Endothelial cell of umbilical vein (primary cell): ENCODE measurements around the gene FADS2. TPM values are rescaled to one million over a fixed set of nuclear protein-coding genes. Genes with fewer than 3 reads are reported as not detected.

Experiments
- BruUV-seq: library from RNA; stranded (reverse); fragments of 400-500 nt; replicated peaks from 2 replicates; lab custom pipeline; 2021; lab: Mats Ljungman, UMichigan
- CTCF ChIA-PET: fragments of 300-600, 350-600 bp; sonication (Branson Sonifier 250); formaldehyde crosslinking; loops from one replicate; lab custom pipeline; 2021; ENCODE audit warnings: antibody characterized with exemption, inconsistent platforms; lab: Charles Lee
- POLR2A ChIA-PET: fragments of 300-600, 350-600 bp; sonication (Branson Sonifier 250); formaldehyde crosslinking; loops from one replicate; lab custom pipeline; 2021; ENCODE audit warnings: antibody characterized with exemption, inconsistent platforms; lab: Charles Lee
- DNase-seq: peaks from one replicate; pipeline ENCODE4 v3.0.0-alpha.2; 2011; ENCODE audit warnings: low read depth, low spot score
- FAIRE-seq: peaks from 2 replicates; lab custom pipeline; 2011; peaks lifted over from hg19 to GRCh38; lab: Jason Lieb, UNC
- H2AFZ ChIP-seq: 2 replicates; pipeline ENCODE4 v1.6.0; 2012; ENCODE audit warnings: low read depth, low read length, control low read depth, inconsistent platforms
- H3K27ac ChIP-seq: 2 replicates; pipeline ENCODE4 v1.5.1; 2011; ENCODE audit warnings: low read depth, mild to moderate bottlenecking, control low read depth, low read length, moderate library complexity; ENCODE audit not compliant: insufficient read depth
- H3K27me3 ChIP-seq, 2 experiments: 2 replicates each; pipeline versions ENCODE4 v1.6.0 to v1.6.1; 2011; ENCODE audit warnings: low read length in 2 of 2, mixed read lengths in 1 of 2; ENCODE audit not compliant: control insufficient read depth in 2 of 2, insufficient read depth in 2 of 2
- H3K36me3 ChIP-seq, 2 experiments: 2 replicates in 1 of 2; 3 replicates in 1 of 2; pipeline ENCODE4 v1.5.1; 2011; ENCODE audit warnings: low read length in 2 of 2, mild to moderate bottlenecking in 1 of 2, moderate library complexity in 1 of 2; ENCODE audit not compliant: control insufficient read depth in 2 of 2, insufficient read depth in 2 of 2; ENCODE audit errors: extremely low read depth in 1 of 2
- H3K4me1 ChIP-seq: 3 replicates; pipeline ENCODE4 v1.5.1; 2011; ENCODE audit warnings: mild to moderate bottlenecking, low read length; ENCODE audit not compliant: control insufficient read depth, insufficient read depth; ENCODE audit errors: extremely low read depth
- H3K4me2 ChIP-seq: 2 replicates; pipeline ENCODE4 v1.6.1; 2011; ENCODE audit warnings: low read length, control low read depth, mixed read lengths; ENCODE audit not compliant: insufficient read depth
- H3K4me3 ChIP-seq, 3 experiments: fragments of 200-600 bp in 1 of 3; sonication (generic), shearing (Covaris generic) in 1 of 3; replicated peaks in 1 of 3; 2 replicates each; pipeline ENCODE4 v1.5.1; 2011 to 2016; ENCODE audit warnings: control low read depth in 3 of 3, low read length in 3 of 3, mild to moderate bottlenecking in 2 of 3, inconsistent platforms in 1 of 3, low read depth in 1 of 3, moderate library complexity in 1 of 3; ENCODE audit not compliant: insufficient read depth in 1 of 3
- H3K79me2 ChIP-seq: 2 replicates; pipeline ENCODE4 v1.6.0; 2012; ENCODE audit warnings: low read length, inconsistent platforms; ENCODE audit not compliant: control insufficient read depth, insufficient read depth
- H3K9ac ChIP-seq: replicated peaks from 2 replicates; pipeline ENCODE3; 2011; ENCODE audit warnings: low read length, control low read depth; ENCODE audit not compliant: insufficient read depth; ENCODE audit errors: extremely low read depth
- H3K9me1 ChIP-seq: replicated peaks from 3 replicates; pipeline ENCODE4 v1.6.0; 2011; ENCODE audit warnings: mild to moderate bottlenecking, low read length; ENCODE audit not compliant: control insufficient read depth, insufficient read depth; ENCODE audit errors: extremely low read depth
- H3K9me3 ChIP-seq: replicated peaks from 2 replicates; pipeline ENCODE4 v1.5.1; 2012; ENCODE audit warnings: low read length, inconsistent platforms; ENCODE audit not compliant: control insufficient read depth, insufficient read depth
- H4K20me1 ChIP-seq: replicated peaks from 2 replicates; pipeline ENCODE3; 2011; ENCODE audit warnings: mild to moderate bottlenecking, low read length; ENCODE audit not compliant: control insufficient read depth, insufficient read depth; ENCODE audit errors: extremely low read depth
- CTCF ChIP-seq, 2 donors: IDR thresholded peaks; 1 replicate in 1 of 2; 2 replicates in 1 of 2; pipeline ENCODE4 v1.5.1; 2011; ENCODE audit warnings: low read length in 2 of 2, mild to moderate bottlenecking in 2 of 2, moderate library complexity in 2 of 2, control low read depth in 1 of 2, inconsistent platforms in 1 of 2, low read depth in 1 of 2; ENCODE audit not compliant: insufficient read depth in 1 of 2; ENCODE audit errors: extremely low read depth in 1 of 2
- FOS ChIP-seq: IDR thresholded peaks from 2 replicates; pipeline ENCODE4 v1.6.1; 2011; ENCODE audit warnings: mild to moderate bottlenecking, low read length, moderate library complexity, borderline replicate concordance; ENCODE audit not compliant: insufficient read depth
- GATA2 ChIP-seq: IDR thresholded peaks from 2 replicates; pipeline ENCODE4 v1.7.0; 2011; ENCODE audit warnings: low read depth, mild to moderate bottlenecking, moderate library complexity, mixed read lengths, low read length; ENCODE audit not compliant: insufficient read length, insufficient read depth
- JUN ChIP-seq: IDR thresholded peaks from 2 replicates; pipeline ENCODE4 v1.6.1; 2011; ENCODE audit warnings: borderline replicate concordance, low read depth; ENCODE audit not compliant: insufficient read length, insufficient read depth
- MYC ChIP-seq: IDR thresholded peaks from one replicate; pipeline ENCODE4 v1.6.1; 2011; ENCODE audit warnings: mild to moderate bottlenecking, low read depth, low read length
- POLR2A ChIP-seq: IDR thresholded peaks from 2 replicates; pipeline ENCODE4 v1.6.1; 2012; ENCODE audit warnings: low read depth, mild to moderate bottlenecking, control low read depth, low read length
- POLR2AphosphoS5 ChIP-seq: IDR thresholded peaks from 2 replicates; pipeline ENCODE4 v1.6.1; 2012; ENCODE audit warnings: low read depth, mild to moderate bottlenecking, control low read depth, low read length, moderate library complexity; ENCODE audit not compliant: insufficient read depth
- dilution Hi-C: fragments of 300-500 bp; cut with MboI; formaldehyde crosslinking; loops from one replicate; pipeline ENCODE4 v1.15.0; 2019; ENCODE audit warnings: low sequenced_read_pairs; ENCODE audit not compliant: extremely low pct_ligation_motif_present
- intact Hi-C: fragments of 100-400 bp; cut with micrococcal nuclease; formaldehyde crosslinking; loops from one replicate; pipeline ENCODE4 v1.10.0; 2022
- polyA plus RNA-seq, 4 experiments: library from polyadenylated mRNA; depleted of rRNA in 3 of 4; stranded (reverse) in 3 of 4; unstranded in 1 of 4; fragments of >200 nt; gene quantifications; 2 replicates each; pipeline versions ENCODE4 v1.2.1 to v1.2.3, GENCODE V29; 2011 to 2012; ENCODE audit warnings: missing spikeins in 1 of 4
- total RNA-seq: library from RNA; stranded (reverse); gene quantifications from 2 replicates; pipeline ENCODE4 v1.2.3, GENCODE V29; 2021
- TF ChIP-seq, protein P1 (sequence below): IDR thresholded peaks from 2 replicates; pipeline ENCODE4 v1.6.1; 2011; ENCODE audit not compliant: insufficient read depth, insufficient read length

FADS2 gene
- total and polyA plus RNA-seq, 2 donors (not counting 3 experiments of a cell fraction or from before 2014, with no cell fraction given) = 668 to 898 TPM

GRCh38 chr11:61889831-61890230 lies 61.7 kb downstream of the FADS2 start:
- DNase-seq (no peak), FAIRE-seq (no peak)
- Histone ChIP-seq H3K27me3 (no peaks in the 10 kb centered on the region), H3K27ac (peak overlapping the region; percentile 58), H4K20me1 (no peaks in the 10 kb centered on the region), H3K9me1 (no peaks in the 10 kb centered on the region), H3K9ac (peak overlapping the region; percentile 75), H3K4me1 (peaks cover 32% of the 10 kb centered on the region), H3K9me3 (no peaks in the 10 kb centered on the region), H2AFZ (no peak overlapping the region), H3K79me2 (peaks cover 52% of the 10 kb centered on the region), H3K4me2 (peak overlapping the region; percentile 87), H3K4me3 (peak overlapping the region in 2 of 3 experiments; percentile 70), H3K36me3 (no peaks in the 10 kb centered on the region)
- dilution Hi-C loops = no loop called here
- POLR2A ChIA-PET = interaction anchor here (1.6 kb wide), 1 partner anchor 9 kb away, joined by 5 read pairs; no protein-coding TSS in a partner anchor
- intact Hi-C loops = loop anchor here (1.0 to 2.0 kb wide), 5 partner anchors 9 to 97 kb away; partner anchors contain the start of genes FEN1, FTH1 and TMEM258
- no TSS peak for BruUV-seq
- no peak for TF ChIP-seq MYC
- TF ChIP-seq POLR2AphosphoS5 = no peak
- CTCF ChIA-PET = interaction anchor here (1.0 to 4.8 kb wide), 7 partner anchors 9 to 218 kb away, joined by 4 to 19 read pairs (median 5); no protein-coding TSS in a partner anchor

DNA sequence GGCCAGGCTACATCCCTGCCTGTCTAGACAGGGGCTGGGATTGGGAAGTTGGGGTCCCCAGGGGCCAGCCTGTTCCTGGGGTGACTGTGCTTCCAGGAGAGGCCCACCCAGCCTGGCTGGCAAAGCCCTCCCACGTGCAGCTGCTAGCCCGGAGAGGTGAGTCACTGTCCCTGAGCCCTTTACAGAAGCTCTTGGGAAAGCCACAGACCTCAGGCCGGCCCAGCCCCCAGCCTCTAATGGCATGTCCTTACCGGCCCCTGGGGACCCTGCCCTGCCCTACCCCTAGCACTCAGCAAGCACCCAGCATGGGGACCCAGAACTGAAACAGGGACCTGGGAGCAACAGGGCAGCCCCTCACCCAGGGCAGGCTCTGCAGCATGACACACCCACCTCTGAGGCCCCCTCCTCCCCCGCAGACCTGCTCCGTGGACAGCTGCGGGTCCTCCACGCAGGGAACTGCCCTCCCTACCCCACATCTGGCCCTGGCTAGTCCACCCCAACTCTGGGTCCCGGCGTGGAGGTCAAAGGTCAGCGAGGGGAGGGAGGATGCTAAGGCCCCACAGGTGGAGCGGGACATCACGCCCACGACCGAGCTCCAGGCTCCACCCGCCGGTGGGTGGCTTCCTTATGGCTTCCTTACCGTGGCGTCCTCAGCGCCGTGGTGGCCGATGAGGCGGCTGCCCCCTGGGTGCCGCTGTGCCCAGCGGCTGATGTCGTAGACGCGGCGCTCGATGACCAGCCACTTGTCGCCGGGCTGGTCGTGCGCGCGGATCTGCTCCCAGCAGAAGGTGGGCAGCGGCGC lies 62.6 kb downstream of the FADS2 start:
- H3K4me1 ChIP-seq = peaks cover 32% of the 10 kb centered on the region
- peak overlapping the region; percentile 58 for H3K27ac ChIP-seq
- no TSS peak for BruUV-seq
- peak overlapping the region; percentile 67 for H2AFZ ChIP-seq
- FAIRE-seq (peak; percentile 93), DNase-seq (peak; percentile 75)
- ChIA-PET POLR2A (interaction anchor here (1.6 kb wide), 1 partner anchor 10 kb away, joined by 5 read pairs; no protein-coding TSS in a partner anchor), CTCF (interaction anchor here (1.0 to 4.8 kb wide), 7 partner anchors 8 to 217 kb away, joined by 4 to 19 read pairs (median 5); no protein-coding TSS in a partner anchor)
- no peaks in the 10 kb centered on the region for H3K36me3 ChIP-seq
- H3K9me1 ChIP-seq = no peaks in the 10 kb centered on the region
- intact Hi-C loops = loop anchor here (1.0 to 2.0 kb wide), 5 partner anchors 9 to 98 kb away; partner anchors contain the start of genes FEN1, FTH1 and TMEM258
- peaks cover 43% of the 10 kb centered on the region for H3K79me2 ChIP-seq
- H4K20me1 ChIP-seq = no peaks in the 10 kb centered on the region
- no peaks in the 10 kb centered on the region for H3K9me3 ChIP-seq
- TF ChIP-seq, protein P1, sequence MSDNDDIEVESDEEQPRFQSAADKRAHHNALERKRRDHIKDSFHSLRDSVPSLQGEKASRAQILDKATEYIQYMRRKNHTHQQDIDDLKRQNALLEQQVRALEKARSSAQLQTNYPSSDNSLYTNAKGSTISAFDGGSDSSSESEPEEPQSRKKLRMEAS = peak; percentile 51
- TF ChIP-seq CTCF (IDR thresholded peaks at IDR 0.05; ENCODE audit: extremely low read depth in 1 of 2, insufficient read depth in 1 of 2, low read depth in 1 of 2, low read length in 2 of 2) (no peak), GATA2 (no peak), FOS (peak; percentile 74), MYC (peak; percentile 11), JUN (peak; percentile 44), POLR2A (no peak), POLR2AphosphoS5 (peak; percentile 49)
- H3K4me3 ChIP-seq = peak overlapping the region; percentile 41 to 70 (median 70)
- H3K4me2 ChIP-seq = peak overlapping the region; percentile 87
- dilution Hi-C loops = no loop called here
- H3K9ac ChIP-seq = peak overlapping the region; percentile 75
- H3K27me3 ChIP-seq = no peaks in the 10 kb centered on the region
